NK-92 (cell line): ENCODE measurements around the gene MPRIP.
"Not testable (repeated sequence)": the region's sequence is repeated elsewhere in the genome, so short reads cannot be mapped to it uniquely, and the experiment has no call there.

Experiments
- DNase-seq: peaks from one replicate; lab custom pipeline; 2025; ENCODE audit not compliant: unreplicated experiment; lab: John Stamatoyannopoulos, UW

The MPRIP gene

DNA sequence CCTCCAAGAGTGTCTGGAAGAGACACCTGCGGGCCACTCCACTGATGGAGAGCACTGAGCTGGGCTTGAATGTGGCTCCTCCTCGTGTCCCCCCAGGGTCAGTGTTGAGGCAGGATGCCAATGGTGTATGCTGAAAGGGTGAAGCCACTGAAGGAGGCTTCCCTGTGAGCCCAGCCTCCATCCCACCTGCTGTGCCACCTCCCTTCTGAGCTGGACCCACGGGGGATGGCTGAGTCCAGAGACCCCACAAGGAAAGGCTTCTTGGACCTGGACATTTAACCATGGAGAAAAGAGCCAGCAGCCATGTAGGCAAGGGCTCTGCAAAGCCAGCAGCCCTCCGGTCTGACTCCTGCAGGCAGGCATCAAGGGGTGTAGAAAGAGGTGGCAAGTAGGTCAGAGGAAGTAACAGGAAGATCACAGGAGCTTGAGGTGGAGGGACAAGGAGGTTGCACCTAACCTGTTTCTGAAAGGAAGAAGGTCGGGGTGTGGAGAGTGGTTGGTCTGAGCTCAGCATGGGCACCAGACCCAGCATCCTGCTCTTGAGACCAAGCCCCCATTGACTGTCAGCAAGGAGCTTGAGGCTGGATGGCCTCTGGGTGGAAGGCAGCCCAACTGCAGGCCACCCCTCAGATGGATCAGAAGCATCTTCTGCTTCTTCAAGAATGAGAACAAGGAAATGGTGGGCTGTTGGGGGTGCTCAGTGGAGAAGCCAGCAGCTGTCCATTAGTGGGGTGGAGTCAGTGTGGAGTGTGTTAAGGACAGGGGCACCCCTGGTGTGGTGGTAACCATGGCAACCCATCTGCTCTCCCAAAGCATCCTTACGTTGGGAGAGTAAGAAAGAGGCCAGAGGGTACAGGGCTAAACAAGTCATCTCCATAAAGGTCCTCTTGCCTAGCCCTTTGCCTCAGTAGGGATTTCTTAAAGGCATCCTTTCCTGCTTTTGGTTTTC, 83.2 kb downstream of the MPRIP start:
- no peak for DNase-seq

DNA sequence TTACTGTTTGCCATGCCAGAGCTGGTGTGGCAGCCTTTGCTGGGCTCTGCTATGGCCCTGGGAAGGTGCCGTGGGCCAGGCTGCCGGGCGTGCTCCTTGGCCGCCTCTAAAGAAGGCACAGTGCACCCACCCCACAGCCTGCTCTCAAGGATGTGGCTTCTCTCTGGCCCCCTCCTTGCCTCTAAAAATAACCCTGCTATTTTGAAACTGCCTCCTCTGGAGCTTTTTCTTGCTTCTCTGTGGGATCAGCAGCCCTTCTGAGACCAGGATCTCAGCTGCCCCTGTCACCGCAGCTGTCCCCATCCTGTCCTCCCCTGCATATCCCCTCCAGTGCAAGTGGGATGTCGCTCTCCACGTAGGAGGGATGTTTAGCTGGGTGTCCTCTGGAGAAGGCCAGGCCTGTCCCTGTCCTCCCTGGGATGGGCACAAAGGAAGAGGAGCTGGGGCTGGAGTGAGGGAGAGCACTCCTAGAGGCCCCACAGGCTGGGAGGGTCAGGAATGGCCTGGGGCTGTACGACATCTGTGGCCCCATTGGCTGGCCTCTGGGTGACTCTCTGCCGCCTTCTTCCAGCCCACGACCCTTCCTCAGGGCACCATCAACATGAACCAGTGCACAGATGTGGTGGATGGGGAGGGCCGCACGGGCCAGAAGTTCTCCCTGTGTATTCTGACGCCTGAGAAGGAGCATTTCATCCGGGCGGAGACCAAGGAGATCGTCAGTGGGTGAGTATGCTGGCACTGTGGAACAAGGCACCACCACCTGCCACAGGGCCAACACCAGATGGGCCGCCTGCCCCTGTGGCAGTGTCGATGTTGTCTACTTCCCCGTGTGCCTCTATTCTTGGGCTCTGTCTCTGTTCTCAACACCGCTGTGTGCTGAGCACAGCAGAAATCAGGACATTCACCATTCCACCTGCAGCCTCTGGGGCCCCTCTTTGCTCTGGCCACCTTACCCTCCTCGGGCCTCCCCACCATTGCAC, 84.2 kb downstream of the MPRIP start:
- DNase-seq: no peak

DNA sequence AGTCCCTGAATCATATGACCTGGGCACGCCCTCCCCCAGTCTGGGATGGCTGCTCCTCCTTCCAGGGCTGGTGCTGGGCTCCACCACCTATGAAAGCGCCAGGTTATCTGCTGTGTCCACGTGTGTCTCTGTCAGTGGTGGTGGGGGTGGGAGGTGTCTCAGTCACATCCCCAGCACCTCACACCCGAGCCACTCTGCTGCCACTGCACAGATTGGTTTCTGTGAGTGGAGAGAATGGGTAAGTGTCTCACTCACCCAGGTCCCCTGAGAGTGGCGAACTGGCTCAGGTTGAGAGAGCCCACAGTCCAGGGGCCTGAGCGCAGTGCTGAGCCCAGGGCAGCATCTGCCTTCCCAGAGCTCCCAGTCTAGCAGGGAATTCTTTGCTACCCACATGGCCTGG, 84.9 kb downstream of the MPRIP start:
- DNase-seq: no peak

DNA sequence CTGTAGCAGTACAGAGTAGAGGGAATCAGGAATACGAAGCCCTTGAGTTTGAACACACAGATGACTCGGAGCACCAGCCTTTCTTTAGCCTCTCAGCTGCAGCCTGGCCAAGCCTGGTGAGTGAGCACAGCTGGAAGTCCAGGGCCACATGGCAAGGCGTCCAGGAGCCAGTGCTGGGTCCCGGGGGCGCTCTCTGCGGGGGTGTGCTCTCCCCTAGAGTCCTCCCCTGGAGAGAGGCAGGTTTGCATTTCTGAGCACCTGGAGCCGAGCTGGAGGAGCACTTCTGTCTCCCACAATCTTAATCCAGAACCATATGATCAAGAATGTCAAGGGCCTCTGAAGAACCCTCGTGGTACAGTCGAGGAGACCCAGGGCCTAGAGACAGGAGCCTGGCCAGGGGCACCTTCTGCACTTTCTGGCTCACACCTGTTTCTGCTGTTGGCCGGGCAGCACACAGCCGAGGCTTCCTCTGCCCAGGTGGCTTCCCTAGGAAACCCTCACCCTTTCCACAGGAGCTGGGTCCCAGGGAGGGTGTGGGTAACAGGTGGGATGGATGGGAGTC, 85.6 kb downstream of the MPRIP start:
- DNase-seq: no peak

DNA sequence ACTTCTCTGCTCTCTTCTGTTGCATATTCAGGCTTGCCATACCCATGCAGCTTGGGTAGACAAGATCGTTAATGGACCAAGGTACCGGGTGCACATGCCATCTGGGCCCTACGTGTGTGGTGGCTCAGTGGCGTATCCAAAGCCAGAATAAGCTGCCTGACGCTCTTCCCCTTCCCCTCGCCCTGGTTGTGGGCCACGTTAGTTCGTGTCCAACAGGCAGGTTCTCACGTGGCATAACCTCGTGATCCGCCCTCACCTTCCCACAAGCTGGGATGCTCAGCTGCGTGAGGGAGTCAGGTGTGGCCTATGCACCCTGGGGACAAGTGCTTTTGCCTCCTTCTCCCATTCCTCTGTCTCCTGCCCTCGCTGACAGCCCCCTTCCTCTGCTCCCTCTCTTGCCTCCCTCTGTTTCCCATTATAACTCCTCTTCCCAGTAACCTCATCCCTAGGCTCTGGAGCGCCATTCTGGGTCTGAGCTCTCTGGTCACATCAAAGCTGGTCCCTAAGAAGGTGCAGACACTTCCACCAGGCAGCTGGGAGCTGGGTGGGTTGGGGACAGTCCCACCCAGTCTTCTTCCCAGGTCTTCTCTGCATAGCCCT, 86.3 kb downstream of the MPRIP start:
- DNase-seq: no peak

DNA sequence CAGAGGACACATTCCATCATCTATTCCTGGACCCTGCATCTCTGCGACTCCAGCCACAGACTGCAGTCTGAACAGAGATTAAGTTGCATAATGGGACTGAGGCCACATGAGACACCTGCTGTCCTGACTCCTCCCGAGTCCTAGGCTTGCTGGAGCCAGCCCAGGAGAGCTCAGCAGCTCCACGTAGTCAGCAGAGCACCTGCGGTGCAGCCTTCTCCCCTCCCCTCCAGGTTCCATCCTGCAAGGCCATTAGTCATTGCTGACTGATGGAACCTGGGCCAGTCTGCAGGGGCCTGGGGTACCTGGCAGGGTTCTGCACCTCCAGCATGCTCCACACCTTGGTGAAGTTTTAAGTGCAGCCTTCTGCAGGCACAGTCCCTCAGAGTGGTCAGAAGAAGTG, 87.2 kb downstream of the MPRIP start:
- no peak for DNase-seq

DNA sequence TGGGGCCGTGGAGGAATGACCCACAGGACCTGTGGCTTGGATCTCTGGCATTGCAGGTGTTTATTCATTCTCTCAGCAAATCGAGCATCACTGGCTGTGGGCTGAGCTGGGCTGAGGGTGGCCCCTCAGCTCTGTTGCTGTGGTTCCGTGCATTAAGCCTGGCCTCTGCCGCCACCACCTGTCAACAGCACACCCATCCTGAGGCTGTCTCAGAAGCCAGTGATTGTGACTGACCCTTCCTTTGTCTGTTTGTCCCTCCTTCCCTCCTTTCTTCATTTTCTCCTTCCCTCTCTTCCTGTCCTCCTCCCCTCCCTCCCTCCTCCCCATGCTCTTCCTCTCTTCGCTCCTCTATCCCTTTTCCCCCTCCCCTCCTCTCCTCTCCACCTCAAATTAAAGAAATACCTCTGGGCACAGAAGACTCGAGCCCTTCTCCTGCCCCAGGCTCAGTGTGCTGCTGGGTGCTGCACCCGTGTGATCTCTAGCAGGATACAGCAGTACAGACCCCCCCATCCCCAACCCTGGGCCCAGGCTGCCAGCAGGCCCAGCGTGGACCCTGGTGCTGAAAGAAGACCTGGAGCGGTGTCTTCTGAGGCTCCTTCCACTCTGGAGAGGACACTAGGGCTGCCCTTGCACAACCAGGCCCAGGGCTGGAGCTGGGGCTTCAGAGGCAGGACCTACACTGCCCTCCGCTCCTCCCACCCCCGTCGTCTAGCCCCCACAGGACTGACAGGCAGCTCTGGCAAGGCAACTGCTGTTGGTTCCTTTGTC, 88.0 kb downstream of the MPRIP start:
- no peak for DNase-seq

DNA sequence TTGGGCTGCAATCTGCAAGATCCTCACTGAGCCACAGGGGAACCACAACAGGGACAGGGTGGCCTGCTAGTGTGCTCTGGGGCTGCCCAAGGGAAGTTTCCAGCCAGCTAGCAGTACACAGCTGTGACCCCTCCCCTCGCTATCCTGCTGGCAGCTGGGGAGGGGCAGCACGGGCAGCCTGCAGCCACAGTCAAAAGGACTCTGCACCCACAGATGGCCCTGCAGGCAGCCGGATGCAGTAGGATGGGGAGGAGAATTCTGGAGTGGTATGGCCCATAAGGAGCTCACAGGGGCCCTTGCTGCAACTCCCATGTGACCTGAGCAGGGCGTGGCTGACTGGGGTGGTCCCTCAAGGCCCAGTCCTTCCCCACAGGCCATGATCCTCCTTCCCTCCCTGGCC, 89.6 kb downstream of the MPRIP start:
- DNase-seq: no peak

DNA sequence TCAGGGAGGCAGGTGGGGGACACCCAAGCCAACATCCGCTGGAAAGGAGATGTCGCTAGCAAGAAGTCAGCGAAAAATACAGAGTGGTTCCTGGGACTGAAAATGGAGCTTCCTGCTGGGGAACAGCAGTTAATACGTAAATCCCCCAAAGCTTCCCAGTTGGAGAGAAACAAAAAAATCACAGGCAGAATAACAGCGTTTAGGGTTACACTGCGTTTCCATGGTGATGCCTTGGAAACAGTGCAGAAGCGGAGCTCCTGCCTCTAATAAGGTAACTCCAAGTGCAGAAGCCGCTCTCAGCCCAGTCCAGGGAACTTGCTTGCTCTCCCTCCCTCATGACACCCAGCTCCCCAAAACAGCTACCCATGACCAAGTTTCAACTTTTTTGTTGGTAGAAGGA, 90.5 kb downstream of the MPRIP start:
- no peak for DNase-seq

DNA sequence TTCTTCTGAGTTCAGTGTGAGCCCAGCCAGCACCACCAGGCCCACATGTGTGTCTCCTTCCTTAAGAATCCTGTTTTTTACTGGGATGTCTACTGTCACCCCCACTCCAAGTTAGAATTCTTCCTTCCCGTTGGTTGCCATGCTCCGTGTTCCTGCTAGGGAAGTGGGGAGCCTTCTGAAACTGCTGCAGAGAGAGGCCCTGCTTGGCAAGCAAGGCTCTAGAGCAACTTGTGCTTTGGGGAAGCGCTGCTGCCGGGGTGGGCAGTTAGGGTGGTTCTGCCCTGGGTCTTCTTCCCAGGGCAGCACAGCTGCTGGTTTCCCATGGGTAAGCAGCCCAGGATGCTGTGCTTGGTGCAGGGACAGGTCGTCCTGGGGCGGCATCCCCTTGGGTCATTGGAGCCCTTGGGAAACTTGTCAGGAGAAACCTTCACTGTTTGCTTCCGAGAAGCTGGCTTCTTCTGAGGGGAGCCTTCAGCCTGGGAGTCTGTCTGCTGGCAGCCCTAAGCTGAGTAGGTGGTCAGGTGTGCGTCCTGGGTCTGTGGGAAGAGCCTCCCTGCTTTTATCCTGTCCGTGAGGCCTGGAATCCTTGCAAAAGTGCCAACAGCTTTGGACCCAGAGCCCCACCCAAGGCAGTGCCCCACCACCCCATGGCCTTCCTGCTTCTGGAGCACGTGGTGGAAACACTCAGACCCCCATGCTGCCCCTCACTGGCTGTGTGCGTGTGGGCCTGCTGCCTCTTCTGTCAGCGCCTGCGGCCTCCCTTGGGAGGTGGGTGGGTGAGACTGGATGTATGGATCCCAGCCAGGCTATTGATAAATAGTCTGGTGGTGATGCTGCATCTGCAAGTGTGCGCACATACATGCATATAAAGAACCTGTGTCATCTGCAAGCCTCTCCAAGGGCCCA, 92.0 kb downstream of the MPRIP start:
- no peak for DNase-seq

DNA sequence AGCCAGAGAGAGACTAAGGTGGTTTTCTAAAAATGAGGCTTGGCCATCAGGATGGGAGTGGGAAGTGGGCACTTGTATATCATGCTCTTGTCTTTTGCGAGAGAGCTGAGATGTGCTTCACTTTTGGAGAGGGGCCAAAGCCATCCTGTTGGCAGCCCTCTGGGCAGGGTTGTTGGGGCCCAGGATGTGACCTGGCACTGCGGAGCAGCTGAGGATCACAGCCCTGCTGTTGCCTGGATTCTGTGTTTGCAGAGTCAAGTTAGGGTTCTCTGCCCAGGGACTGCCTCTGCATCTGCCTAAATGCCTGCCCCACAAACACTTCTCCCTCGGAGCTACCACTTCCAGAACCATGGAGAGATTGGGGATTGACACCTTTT, 92.7 kb downstream of the MPRIP start:
- DNase-seq: no peak

DNA sequence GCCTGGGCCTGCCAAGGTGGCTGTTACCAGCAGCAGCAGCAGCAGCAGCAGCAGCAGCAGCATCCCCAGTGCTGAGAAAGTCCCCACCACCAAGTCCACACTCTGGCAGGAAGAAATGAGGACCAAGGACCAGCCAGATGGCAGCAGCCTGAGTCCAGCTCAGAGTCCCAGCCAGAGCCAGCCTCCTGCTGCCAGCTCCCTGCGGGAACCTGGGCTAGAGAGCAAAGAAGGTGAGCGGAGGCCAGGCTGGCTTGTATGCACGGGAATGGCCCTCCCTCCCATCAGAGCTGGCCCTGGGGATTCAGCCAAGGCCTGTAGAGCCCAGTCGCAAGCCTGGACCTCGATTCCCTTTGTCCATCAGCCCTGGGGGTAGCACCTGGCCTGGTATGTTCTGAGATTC, 94.0 kb downstream of the MPRIP start:
- not testable (repeated sequence) for DNase-seq

DNA sequence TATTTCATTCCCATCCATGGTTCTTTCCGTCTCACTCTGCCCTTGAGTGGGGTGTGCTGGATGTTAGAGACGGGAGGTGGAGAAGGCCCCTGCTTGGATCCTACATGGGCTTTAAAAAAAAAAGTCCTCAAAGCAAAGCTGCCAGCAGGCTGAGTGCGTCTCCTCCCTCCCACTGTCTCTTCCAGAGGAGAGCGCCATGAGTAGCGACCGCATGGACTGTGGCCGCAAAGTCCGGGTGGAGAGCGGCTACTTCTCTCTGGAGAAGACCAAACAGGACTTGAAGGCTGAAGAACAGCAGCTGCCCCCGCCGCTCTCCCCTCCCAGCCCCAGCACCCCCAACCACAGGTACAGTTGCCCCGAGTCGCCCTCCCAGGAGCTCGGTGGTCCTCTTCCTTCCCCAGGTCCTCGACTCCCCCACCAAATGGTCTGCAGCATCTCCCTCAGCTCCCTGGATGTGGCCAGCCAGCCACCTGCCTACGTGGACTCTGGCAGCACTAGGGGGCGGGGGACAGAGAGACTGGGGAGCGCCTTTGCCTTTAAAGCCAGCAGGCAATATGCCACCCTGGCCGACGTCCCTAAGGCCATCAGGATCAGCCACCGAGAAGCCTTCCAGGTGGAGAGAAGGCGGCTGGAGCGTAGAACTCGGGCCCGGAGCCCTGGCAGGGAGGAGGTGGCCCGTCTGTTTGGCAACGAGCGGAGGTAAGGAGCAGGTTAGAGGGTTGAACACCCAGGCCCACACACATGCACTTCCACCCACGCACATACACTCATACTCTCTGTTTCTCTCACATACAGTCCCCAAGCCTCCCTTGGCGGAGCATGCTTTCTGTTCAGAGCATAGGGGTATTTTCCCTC, 95.7 kb downstream of the MPRIP start:
- no peak for DNase-seq

DNA sequence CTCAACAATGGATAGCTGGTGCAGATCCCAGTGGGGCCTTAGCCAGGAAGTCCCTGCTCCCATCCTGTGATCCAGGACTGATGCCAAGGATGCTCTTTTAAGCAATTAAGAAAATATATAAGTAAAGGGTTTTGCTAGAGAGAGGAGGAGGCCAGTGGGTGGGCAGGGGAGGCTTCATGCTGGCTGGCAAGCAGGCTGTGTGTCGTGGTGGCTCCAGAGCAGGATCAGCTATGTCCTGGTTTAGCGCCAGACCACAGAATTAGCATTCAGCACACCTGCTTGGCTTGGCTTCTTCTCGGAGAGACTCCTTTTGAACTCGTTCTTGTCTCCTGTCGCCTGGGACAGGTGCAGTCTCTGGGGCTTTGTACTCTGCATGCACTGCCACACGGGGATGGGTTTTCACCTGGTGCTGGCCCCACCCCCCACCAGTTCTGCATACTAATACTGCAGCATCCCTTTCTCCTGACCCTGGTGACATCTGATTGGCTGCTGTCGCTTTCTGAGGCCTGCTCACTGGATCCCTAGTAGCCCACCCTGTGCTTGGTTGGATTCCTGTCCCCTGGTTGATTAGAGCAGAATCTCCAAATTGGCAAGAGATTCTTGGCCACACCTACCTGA, 97.8 kb downstream of the MPRIP start:
- no peak for DNase-seq

DNA sequence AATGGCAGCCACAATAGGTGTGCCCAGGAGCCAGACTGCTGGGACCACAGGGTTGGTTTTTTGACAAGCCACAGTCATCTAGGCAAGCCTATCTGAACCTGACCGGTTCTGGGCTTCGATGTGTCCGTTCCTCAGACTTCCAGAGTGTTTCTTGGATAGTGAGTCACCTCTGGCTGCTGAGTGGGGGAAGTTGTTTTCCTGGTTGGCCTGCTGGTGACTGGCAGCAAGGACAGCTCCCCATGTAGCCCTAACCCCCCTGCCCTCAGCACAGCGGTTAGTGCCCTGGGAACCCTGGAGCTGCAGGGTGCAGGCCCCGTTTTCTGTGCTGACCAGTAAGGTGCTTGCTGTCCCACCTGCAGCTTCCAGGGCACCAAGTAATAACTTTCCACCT, 98.3 kb downstream of the MPRIP start:
- DNase-seq: no peak

DNA sequence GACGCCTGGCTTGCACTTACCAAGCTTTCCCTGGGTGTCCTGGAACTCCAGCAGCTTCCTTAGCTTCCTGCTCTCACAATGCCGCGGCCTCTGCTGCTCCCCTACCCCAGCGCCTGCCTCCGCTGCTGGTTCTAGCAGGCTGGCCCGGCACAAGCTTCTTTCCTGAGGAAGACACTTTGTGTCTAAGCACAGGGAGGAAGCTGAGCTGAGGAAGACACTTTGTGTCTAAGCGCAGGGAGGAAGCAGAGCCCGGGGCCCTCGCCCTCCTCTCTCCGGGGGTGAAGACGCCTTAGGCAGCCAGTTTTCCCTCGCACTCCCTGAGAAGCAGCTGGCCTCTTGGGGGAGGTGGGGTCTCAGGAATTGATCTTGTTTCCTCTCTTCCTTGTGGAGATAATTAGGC, 99.0 kb downstream of the MPRIP start:
- no peak for DNase-seq

DNA sequence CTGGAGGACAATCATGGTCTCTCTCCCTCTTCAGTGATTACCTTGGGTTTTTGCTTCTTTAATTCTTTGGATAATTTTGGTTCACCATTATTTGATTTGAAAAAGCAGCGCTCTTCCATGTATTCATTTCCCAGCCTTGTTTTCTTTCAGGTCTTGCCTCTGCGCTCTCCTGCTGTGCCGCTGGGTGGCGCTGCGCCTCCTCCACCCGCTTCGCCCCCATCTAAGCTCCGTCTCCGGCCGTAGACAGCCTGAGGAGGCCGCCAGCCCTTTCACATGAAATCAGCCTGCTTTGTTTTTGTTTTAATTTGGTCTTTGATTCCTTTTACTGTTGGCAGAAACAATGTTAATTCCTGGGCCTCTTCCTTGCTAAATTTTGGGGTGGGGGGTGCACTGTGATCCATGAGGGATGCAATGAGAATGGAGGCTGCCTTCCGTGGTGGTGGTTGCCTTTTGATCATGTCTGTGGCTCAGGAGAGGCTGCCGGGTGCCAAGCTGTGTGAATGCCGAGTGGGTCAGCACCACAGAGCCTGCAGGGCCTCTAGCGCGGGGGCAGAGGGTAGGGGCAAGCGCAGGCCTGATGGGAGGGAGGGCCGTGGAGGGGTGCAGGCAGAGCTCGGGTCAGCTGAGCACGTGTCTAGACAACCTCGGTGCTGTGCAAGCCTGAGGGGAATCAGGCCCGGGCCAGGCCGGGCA, 99.7 kb downstream of the MPRIP start:
- DNase-seq: no peak
